Measurements from ENCODE around the gene NR1D2. TPM values are rescaled to one million over a fixed set of nuclear protein-coding genes. Genes with fewer than 3 reads are reported as not detected.
"Not testable (repeated sequence)": the region's sequence is repeated elsewhere in the genome, so short reads cannot be mapped to it uniquely, and the experiment has no call there.

Gene NR1D2
- total RNA-seq, 1 donor from 2014 or later, result 20.7 TPM

DNA sequence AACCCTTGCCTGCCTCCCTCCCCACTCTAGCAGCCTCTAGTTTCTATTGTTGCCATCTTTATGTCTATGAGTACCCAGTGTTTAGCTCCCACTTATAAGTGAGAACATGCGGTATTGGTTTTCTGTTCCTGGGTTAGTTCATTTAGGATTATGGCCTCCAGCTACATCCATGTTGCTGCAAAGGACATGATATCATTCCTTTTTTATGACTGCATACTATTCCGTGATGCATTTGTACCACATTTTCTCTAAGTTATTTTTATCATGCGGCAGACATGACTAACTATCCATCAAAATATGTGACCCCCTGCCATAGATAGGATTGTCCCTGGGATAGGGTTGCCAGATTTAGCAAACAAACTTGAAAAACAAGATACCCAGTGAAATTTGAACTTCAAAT lies 58.4 kb downstream of the NR1D2 start:
- H3K36me3 Mint-ChIP-seq (ENCODE audit: low read depth, unreplicated experiment), result no peaks in the 10 kb centered on the region
- peaks cover 16% of the 10 kb centered on the region for H3K27me3 ChIP-seq (ENCODE audit: insufficient read depth, low read length)
- H3K27ac ChIP-seq (ENCODE audit: low read depth, low read length), result no peak overlapping the region
- H3K36me3 ChIP-seq (ENCODE audit: insufficient read depth, low read length), result no peaks in the 10 kb centered on the region
- DNase-seq (ENCODE audit: low read depth), result no peak
- no peak overlapping the region for H3K27ac Mint-ChIP-seq (ENCODE audit: unreplicated experiment)
- H3K79me2 ChIP-seq (ENCODE audit: insufficient read depth, low read length), result no peaks in the 10 kb centered on the region
- no peak for FAIRE-seq
- H3K4me3 Mint-ChIP-seq (ENCODE audit: unreplicated experiment), result no peak overlapping the region
- peaks cover 10% of the 10 kb centered on the region for H3K27me3 Mint-ChIP-seq (ENCODE audit: low read depth, unreplicated experiment)
- H3K9ac ChIP-seq (ENCODE audit: low read length), result no peak overlapping the region
- H4K20me1 ChIP-seq (ENCODE audit: insufficient read depth, low read length), result no peaks in the 10 kb centered on the region
- H3K4me1 ChIP-seq (ENCODE audit: insufficient read depth, low read length), result no peaks in the 10 kb centered on the region
- H3K4me1 Mint-ChIP-seq (ENCODE audit: low read depth, unreplicated experiment), result no peaks in the 10 kb centered on the region
- H3K4me2 ChIP-seq (ENCODE audit: low read length), result no peak overlapping the region
- no peaks in the 10 kb centered on the region for H3K9me3 Mint-ChIP-seq (ENCODE audit: unreplicated experiment)
- H2AFZ ChIP-seq (ENCODE audit: low read depth, low read length), result no peak overlapping the region
- H3K9me3 ChIP-seq (ENCODE audit: insufficient read depth, low read depth, low read length), result no peaks in the 10 kb centered on the region
- H3K4me3 ChIP-seq (ENCODE audit: insufficient read depth, low read depth, low read length), result no peak overlapping the region
- no peak for TF ChIP-seq EZH2 (IDR thresholded peaks at IDR 0.05; ENCODE audit: insufficient read depth, low read length)
- TF ChIP-seq, protein P1, sequence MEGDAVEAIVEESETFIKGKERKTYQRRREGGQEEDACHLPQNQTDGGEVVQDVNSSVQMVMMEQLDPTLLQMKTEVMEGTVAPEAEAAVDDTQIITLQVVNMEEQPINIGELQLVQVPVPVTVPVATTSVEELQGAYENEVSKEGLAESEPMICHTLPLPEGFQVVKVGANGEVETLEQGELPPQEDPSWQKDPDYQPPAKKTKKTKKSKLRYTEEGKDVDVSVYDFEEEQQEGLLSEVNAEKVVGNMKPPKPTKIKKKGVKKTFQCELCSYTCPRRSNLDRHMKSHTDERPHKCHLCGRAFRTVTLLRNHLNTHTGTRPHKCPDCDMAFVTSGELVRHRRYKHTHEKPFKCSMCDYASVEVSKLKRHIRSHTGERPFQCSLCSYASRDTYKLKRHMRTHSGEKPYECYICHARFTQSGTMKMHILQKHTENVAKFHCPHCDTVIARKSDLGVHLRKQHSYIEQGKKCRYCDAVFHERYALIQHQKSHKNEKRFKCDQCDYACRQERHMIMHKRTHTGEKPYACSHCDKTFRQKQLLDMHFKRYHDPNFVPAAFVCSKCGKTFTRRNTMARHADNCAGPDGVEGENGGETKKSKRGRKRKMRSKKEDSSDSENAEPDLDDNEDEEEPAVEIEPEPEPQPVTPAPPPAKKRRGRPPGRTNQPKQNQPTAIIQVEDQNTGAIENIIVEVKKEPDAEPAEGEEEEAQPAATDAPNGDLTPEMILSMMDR (IDR thresholded peaks at IDR 0.05; ENCODE audit: insufficient read depth, low read depth, low read length), result no peak

DNA sequence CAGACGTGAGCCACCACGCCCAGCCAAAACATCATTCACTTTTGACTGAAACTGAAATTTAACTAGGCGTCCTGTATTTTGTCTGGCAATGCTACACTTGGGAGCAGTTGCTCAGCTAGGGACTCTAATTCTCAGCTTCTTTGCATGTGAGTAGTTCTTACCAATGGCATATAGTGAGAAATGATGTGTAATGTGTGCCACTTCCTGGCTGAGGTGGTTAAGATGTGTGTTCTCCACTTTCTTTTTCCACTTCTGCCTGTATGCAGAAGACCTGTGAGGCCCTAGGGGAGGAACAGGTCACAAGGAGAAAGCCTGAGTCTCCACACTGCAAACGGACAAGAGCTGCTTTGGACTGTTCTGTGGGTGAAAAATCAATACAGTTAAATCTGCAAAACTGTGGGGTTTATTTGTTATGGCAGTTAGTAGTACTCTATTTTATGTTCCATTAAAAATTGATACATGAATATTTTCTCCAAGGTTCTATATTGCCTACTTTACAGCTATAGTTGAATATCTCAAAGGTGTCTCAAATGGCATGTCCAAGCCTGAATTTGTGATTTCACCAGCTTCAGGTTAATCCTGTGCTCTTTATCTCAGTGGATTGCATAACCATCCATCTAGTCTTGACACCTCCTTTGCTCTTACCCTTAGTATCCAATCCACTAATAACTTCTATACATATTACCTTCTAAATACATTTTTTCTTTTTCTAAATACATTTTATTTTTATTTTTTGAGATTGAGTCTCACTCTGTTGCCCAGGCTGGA lies 59.3 kb downstream of the NR1D2 start:
- H3K4me3 ChIP-seq (ENCODE audit: insufficient read depth, low read depth, low read length), result no peak overlapping the region
- no peak overlapping the region for H3K9ac ChIP-seq (ENCODE audit: low read length)
- H3K4me1 ChIP-seq (ENCODE audit: insufficient read depth, low read length), result no peaks in the 10 kb centered on the region
- FAIRE-seq (no peak), DNase-seq (ENCODE audit: low read depth) (no peak)
- H3K36me3 ChIP-seq (ENCODE audit: insufficient read depth, low read length), result no peaks in the 10 kb centered on the region
- no peaks in the 10 kb centered on the region for H3K9me3 Mint-ChIP-seq (ENCODE audit: unreplicated experiment)
- H3K27me3 Mint-ChIP-seq (ENCODE audit: low read depth, unreplicated experiment), result peaks cover 10% of the 10 kb centered on the region
- peaks cover 16% of the 10 kb centered on the region for H3K27me3 ChIP-seq (ENCODE audit: insufficient read depth, low read length)
- H3K36me3 Mint-ChIP-seq (ENCODE audit: low read depth, unreplicated experiment), result no peaks in the 10 kb centered on the region
- no peaks in the 10 kb centered on the region for H3K9me3 ChIP-seq (ENCODE audit: insufficient read depth, low read depth, low read length)
- no peaks in the 10 kb centered on the region for H3K79me2 ChIP-seq (ENCODE audit: insufficient read depth, low read length)
- no peaks in the 10 kb centered on the region for H3K4me1 Mint-ChIP-seq (ENCODE audit: low read depth, unreplicated experiment)
- TF ChIP-seq, protein P1 (IDR thresholded peaks at IDR 0.05; ENCODE audit: insufficient read depth, low read depth, low read length), result no peak
- TF ChIP-seq EZH2 (IDR thresholded peaks at IDR 0.05; ENCODE audit: insufficient read depth, low read length), result no peak
- H3K4me2 ChIP-seq (ENCODE audit: low read length), result no peak overlapping the region
- no peak overlapping the region for H3K27ac Mint-ChIP-seq (ENCODE audit: unreplicated experiment)
- H2AFZ ChIP-seq (ENCODE audit: low read depth, low read length), result no peak overlapping the region
- H3K4me3 Mint-ChIP-seq (ENCODE audit: unreplicated experiment), result no peak overlapping the region
- H4K20me1 ChIP-seq (ENCODE audit: insufficient read depth, low read length), result no peaks in the 10 kb centered on the region
- H3K27ac ChIP-seq (ENCODE audit: low read depth, low read length), result no peak overlapping the region

- H3K9me3 ChIP-seq (ENCODE audit: insufficient read depth, low read depth, low read length), result no peaks in the 10 kb centered on the region
- H2AFZ ChIP-seq (ENCODE audit: low read depth, low read length), result no peak overlapping the region
- H3K4me3 ChIP-seq (ENCODE audit: insufficient read depth, low read depth, low read length), result no peak overlapping the region
- H3K4me2 ChIP-seq (ENCODE audit: low read length), result no peak overlapping the region
- Mint-ChIP-seq H3K4me3 (ENCODE audit: unreplicated experiment) (no peak overlapping the region), H3K36me3 (ENCODE audit: low read depth, unreplicated experiment) (no peaks in the 10 kb centered on the region), H3K9me3 (ENCODE audit: unreplicated experiment) (no peaks in the 10 kb centered on the region), H3K27ac (ENCODE audit: unreplicated experiment) (no peak overlapping the region), H3K27me3 (ENCODE audit: low read depth, unreplicated experiment) (peaks cover 7% of the 10 kb centered on the region), H3K4me1 (ENCODE audit: low read depth, unreplicated experiment) (no peaks in the 10 kb centered on the region)
- no peaks in the 10 kb centered on the region for H3K79me2 ChIP-seq (ENCODE audit: insufficient read depth, low read length)
- no peaks in the 10 kb centered on the region for H3K4me1 ChIP-seq (ENCODE audit: insufficient read depth, low read length)
- H4K20me1 ChIP-seq (ENCODE audit: insufficient read depth, low read length), result no peaks in the 10 kb centered on the region
- no peaks in the 10 kb centered on the region for H3K36me3 ChIP-seq (ENCODE audit: insufficient read depth, low read length)
- H3K27ac ChIP-seq (ENCODE audit: low read depth, low read length), result no peak overlapping the region
- no peak overlapping the region for H3K9ac ChIP-seq (ENCODE audit: low read length)
- peaks cover 12% of the 10 kb centered on the region for H3K27me3 ChIP-seq (ENCODE audit: insufficient read depth, low read length)
- TF ChIP-seq EZH2 (IDR thresholded peaks at IDR 0.05; ENCODE audit: insufficient read depth, low read length), result no peak
- TF ChIP-seq, protein P1 (IDR thresholded peaks at IDR 0.05; ENCODE audit: insufficient read depth, low read depth, low read length), result no peak
- FAIRE-seq (no peak), DNase-seq (ENCODE audit: low read depth) (no peak)
These were observed 60.6 kb downstream of the NR1D2 start for GRCh38 chr3:24005669-24006068.

- not testable (repeated sequence) for FAIRE-seq; H3K4me3 Mint-ChIP-seq (ENCODE audit: unreplicated experiment); H3K36me3 Mint-ChIP-seq (ENCODE audit: low read depth, unreplicated experiment); H3K9me3 Mint-ChIP-seq (ENCODE audit: unreplicated experiment); H3K27ac ChIP-seq (ENCODE audit: low read depth, low read length); H3K27me3 Mint-ChIP-seq (ENCODE audit: low read depth, unreplicated experiment); H2AFZ ChIP-seq (ENCODE audit: low read depth, low read length); DNase-seq (ENCODE audit: low read depth); H3K4me2 ChIP-seq (ENCODE audit: low read length); H3K27ac Mint-ChIP-seq (ENCODE audit: unreplicated experiment); H3K9ac ChIP-seq (ENCODE audit: low read length); H3K79me2 ChIP-seq (ENCODE audit: insufficient read depth, low read length); H3K9me3 ChIP-seq (ENCODE audit: insufficient read depth, low read depth, low read length); H4K20me1 ChIP-seq (ENCODE audit: insufficient read depth, low read length); H3K4me1 ChIP-seq (ENCODE audit: insufficient read depth, low read length); H3K4me3 ChIP-seq (ENCODE audit: insufficient read depth, low read depth, low read length); H3K4me1 Mint-ChIP-seq (ENCODE audit: low read depth, unreplicated experiment); H3K36me3 ChIP-seq (ENCODE audit: insufficient read depth, low read length); H3K27me3 ChIP-seq (ENCODE audit: insufficient read depth, low read length)
These were observed 65.7 kb downstream of the NR1D2 start for GRCh38 chr3:24010834-24011233.
